Measurements from ENCODE around the gene ATP6V0D1. TPM values are rescaled to one million over a fixed set of nuclear protein-coding genes. Genes with fewer than 3 reads are reported as not detected.
"Not testable (repeated sequence)": the region's sequence is repeated elsewhere in the genome, so short reads cannot be mapped to it uniquely, and the experiment has no call there.

ATP6V0D1 gene
- total RNA-seq, 2 experiments from 2014 or later, result 42.1 to 58.3 TPM

DNA sequence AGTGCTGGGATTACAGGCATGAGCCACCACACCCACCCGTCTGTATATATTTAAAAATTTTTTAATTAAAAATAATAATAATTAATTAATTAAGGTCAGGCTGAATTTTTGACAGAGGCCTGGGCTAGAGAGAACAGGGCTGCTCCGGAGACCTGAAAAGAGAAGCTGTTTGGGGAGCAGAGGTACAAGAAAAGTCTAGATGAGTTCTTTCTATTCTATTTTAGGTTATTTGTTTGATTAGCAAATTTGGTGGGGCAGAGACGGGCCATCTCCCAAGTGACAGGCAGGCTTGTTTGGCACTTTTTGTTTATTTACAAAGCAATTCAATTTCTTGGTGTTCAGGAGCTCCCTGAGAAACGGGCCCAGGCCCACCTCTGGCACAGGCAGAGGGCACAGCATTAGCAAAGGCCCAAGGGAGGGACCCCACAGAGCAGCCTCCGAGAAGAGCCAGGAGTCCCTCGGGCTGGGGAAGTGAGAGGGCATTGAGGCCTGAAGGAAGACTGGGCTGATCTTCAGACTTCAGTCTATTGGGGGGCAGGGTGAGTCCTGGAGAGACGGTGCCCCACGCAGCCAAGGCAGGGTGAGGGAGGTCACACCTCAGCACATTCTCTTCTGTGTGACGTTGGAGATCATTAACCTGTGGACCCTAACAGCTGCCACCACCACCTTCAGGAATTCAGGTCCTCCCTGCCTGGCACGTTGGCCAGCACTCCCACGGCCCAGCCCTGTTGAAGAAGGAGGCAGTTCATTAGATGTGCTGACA is 36.9 kb upstream of the ATP6V0D1 start:
- Mint-ChIP-seq H3K9me3 (ENCODE audit: low read depth) (no peaks in the 10 kb centered on the region), H3K36me3 (no peaks in the 10 kb centered on the region), H3K27ac (no peak overlapping the region), H3K4me1 (peaks cover 41% of the 10 kb centered on the region), H3K4me3 (no peak overlapping the region), H3K27me3 (no peaks in the 10 kb centered on the region)
- ATAC-seq, result no peak
- CTCF ChIA-PET, result interaction anchor here (0.7 to 20.7 kb wide), 6 partner anchors 18 to 150 kb away, joined by 3 to 732 read pairs (median 21); partner anchors contain the start of genes ACD, AGRP, ATP6V0D1 and CARMIL2
- no peak for DNase-seq

DNA sequence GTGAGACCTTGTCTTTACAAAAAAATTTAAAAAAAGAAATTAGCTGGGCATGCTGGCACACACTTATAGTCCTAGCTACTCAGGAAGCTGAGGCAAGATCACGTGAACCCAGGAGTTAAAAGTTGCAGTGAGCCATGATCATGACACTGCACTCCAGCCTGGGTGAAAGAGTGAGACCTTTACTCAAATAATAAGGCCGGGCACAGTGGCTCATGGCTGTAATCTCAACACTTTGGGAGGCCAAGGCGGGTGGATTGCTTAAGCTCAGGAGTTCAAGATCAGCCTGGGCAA is 36.1 kb upstream of the ATP6V0D1 start:
- DNase-seq (no peak), ATAC-seq (no peak)
- no peaks in the 10 kb centered on the region for H3K36me3 Mint-ChIP-seq
- H3K9me3 Mint-ChIP-seq (ENCODE audit: low read depth), result no peaks in the 10 kb centered on the region
- H3K27me3 Mint-ChIP-seq, result no peaks in the 10 kb centered on the region
- H3K27ac Mint-ChIP-seq, result no peak overlapping the region
- CTCF ChIA-PET, result interaction anchor here (0.7 to 20.7 kb wide), 6 partner anchors 18 to 151 kb away, joined by 3 to 732 read pairs (median 21); partner anchors contain the start of genes ACD, AGRP, ATP6V0D1 and CARMIL2
- no peak overlapping the region for H3K4me3 Mint-ChIP-seq
- peaks cover 38% of the 10 kb centered on the region for H3K4me1 Mint-ChIP-seq

DNA sequence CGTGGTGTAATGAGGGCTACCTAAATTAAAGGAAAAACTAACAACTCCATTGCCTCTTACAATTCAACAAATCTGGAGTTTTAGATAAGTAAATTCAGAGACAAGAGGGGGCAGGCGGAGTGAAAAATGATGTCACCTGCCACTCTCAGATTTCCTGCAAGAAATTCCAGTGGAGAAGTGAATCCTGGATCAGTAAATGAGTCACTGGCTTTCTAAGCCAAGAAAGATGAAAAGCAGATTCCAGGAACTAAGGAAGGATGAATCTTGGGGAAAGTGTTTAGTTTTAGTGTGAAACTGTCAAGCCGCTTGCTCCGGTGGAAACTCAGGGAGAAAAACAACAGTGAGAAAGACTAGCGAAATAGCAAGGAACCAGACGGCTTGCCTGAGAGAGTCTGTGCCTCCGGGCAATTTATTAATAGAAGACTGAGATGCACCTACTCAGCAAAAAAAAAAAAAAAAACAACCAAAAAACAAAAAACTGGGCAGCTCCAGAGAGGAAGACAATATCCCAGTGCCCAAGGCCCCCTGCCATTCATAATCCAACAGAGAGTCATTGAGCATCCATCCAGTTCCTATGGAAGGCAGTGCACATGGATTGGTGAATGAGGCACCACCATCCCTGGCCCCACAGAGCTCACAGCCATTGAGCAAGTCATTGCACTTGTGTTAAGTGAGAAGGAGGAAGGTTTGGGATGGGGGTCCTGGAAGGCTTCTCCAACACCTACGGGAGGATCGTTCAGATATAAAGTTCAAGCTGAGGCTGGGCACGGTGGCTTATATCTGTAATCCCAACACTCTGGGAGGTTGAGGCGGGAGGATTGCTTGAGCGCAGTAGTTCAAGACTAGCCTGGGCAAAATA is 35.6 kb upstream of the ATP6V0D1 start:
- no peaks in the 10 kb centered on the region for H3K36me3 Mint-ChIP-seq
- ATAC-seq (no peak), DNase-seq (no peak)
- H3K27ac Mint-ChIP-seq, result no peak overlapping the region
- CTCF ChIA-PET, result interaction anchor here (1.4 to 20.7 kb wide), 7 partner anchors 19 to 156 kb away, joined by 3 to 732 read pairs (median 11); partner anchors contain the start of genes ACD, AGRP, ATP6V0D1 and CARMIL2
- peaks cover 34% of the 10 kb centered on the region for H3K4me1 Mint-ChIP-seq
- no peak overlapping the region for H3K4me3 Mint-ChIP-seq
- H3K27me3 Mint-ChIP-seq, result no peaks in the 10 kb centered on the region
- no peaks in the 10 kb centered on the region for H3K9me3 Mint-ChIP-seq (ENCODE audit: low read depth)

DNA sequence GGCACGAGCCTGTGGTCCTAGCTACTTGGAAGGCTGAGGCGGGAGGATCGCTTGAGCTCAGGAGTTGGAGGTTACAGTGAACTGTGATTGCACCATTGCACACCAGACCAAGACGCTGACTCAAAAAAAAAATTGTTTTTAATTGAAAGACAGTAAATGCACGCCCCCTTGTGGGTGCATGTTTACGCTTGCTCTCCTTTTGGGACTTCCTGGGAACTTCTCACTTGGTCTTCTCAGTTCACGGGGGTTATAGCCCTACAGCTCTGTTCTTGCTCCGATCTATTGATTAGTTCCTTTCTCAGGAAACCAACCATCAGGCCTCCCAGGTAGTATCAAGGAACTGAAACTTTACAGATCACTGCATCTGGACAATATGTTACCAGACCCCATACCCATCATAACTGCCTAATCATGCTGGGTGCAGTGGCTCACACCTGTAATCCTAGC is 33.4 kb upstream of the ATP6V0D1 start:
- Mint-ChIP-seq H3K4me3 (no peak overlapping the region), H3K27ac (peak overlapping the region; percentile 78), H3K4me1 (peaks cover 20% of the 10 kb centered on the region), H3K27me3 (no peaks in the 10 kb centered on the region), H3K36me3 (no peaks in the 10 kb centered on the region), H3K9me3 (ENCODE audit: low read depth) (no peaks in the 10 kb centered on the region)
- DNase-seq, result peak; percentile 89
- CTCF ChIA-PET, result interaction anchor here (0.6 to 20.7 kb wide), 25 partner anchors 9 to 967 kb away, joined by 3 to 732 read pairs (median 4); partner anchors contain the start of genes ACD, AGRP, ATP6V0D1 and CARMIL2
- peak; percentile 82 for ATAC-seq

DNA sequence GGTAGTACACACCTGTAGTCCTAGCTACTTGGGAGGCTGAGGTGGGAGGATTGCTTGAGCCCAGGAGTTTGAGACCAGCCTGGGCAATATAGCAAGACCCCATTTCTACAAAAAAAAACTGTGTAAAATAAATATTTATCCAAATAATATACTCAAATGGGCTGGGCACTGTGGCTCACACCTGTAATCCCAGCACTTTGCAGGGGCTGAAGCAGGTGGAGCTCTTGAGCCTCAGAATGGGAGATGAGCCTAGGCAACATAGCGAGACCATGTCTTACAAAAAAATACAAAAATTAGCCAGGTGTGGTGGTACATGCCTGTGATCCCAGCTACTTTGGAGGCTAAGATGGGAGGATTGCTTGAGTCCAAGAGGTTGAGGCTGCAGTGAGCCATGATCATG is 32.9 kb upstream of the ATP6V0D1 start:
- not testable (repeated sequence) for H3K36me3 Mint-ChIP-seq, H3K27me3 Mint-ChIP-seq

DNA sequence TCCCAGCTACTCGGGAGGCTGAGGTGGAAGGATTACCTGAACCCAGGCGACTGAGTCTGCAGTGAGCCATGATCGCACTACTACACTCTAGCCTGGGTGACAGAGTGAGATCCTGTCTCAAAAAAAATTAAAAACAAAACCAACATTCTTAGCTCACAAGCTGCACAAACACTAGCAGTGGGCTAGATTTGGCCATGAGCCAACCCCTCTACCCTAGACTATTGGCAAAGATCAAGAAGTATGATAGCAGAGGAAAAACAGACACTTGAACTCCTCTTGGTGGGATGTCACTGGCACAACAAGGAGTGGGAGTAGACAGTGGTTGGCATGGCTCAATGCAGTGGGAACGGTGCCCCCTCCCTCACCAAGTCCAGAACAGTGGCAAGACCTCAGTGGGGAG is 28.1 kb upstream of the ATP6V0D1 start:
- no peak overlapping the region for H3K27ac Mint-ChIP-seq

More for the DNA sequence above, 32.9 kb upstream of the ATP6V0D1 start:
- not testable (repeated sequence) for H3K9me3 Mint-ChIP-seq (ENCODE audit: low read depth); H3K27ac Mint-ChIP-seq; DNase-seq; H3K4me3 Mint-ChIP-seq
- peaks cover 18% of the 10 kb centered on the region for H3K4me1 Mint-ChIP-seq
- CTCF ChIA-PET, result interaction anchor here (0.6 to 20.7 kb wide), 24 partner anchors 10 to 423 kb away, joined by 3 to 732 read pairs (median 4); partner anchors contain the start of genes ACD, AGRP, ATP6V0D1 and CARMIL2
- ATAC-seq, result peak; percentile 9

DNA sequence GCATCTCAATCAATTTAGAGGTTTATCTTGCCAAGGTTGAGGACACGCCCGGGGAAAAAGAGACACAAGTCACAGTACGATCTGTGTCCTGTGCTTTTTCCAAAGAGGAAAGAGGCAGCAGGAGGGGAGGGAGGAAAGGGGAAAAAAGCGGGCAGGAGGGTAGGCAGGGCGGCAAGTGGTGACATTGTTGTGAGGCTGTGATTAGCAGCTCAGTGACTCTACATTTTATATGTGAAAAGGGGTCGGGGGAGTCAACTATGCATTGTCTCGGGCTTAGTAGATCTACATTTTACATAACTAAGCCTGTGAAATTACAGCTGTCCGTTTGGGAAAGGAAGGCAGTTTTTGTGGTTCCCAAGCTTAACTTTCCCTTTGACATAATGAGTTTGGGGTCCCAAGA is 25.5 kb upstream of the ATP6V0D1 start:
- H3K4me3 Mint-ChIP-seq, result no peak overlapping the region
- ATAC-seq, result no peak
- H3K27ac Mint-ChIP-seq, result peak overlapping the region; percentile 15
- H3K27me3 Mint-ChIP-seq, result no peaks in the 10 kb centered on the region
- H3K4me1 Mint-ChIP-seq, result peaks cover 42% of the 10 kb centered on the region
- no peaks in the 10 kb centered on the region for H3K9me3 Mint-ChIP-seq (ENCODE audit: low read depth)
- CTCF ChIA-PET, result interaction anchor here (1.1 to 30.1 kb wide), 2 partner anchors 14 to 15 kb away, joined by 7 to 732 read pairs; partner anchors contain the start of gene RIPOR1
- no peak for DNase-seq
- H3K36me3 Mint-ChIP-seq, result peaks cover 14% of the 10 kb centered on the region

More for the DNA sequence above, 28.1 kb upstream of the ATP6V0D1 start:
- Mint-ChIP-seq H3K27me3 (no peaks in the 10 kb centered on the region), H3K36me3 (peaks cover 9% of the 10 kb centered on the region), H3K4me1 (peaks cover 32% of the 10 kb centered on the region), H3K4me3 (no peak overlapping the region), H3K9me3 (ENCODE audit: low read depth) (no peaks in the 10 kb centered on the region)
- CTCF ChIA-PET, result interaction anchor here (1.8 to 2.0 kb wide), 3 partner anchors 11 to 15 kb away, joined by 4 to 13 read pairs (median 9); no protein-coding TSS in a partner anchor
- ATAC-seq (no peak), DNase-seq (no peak)

DNA sequence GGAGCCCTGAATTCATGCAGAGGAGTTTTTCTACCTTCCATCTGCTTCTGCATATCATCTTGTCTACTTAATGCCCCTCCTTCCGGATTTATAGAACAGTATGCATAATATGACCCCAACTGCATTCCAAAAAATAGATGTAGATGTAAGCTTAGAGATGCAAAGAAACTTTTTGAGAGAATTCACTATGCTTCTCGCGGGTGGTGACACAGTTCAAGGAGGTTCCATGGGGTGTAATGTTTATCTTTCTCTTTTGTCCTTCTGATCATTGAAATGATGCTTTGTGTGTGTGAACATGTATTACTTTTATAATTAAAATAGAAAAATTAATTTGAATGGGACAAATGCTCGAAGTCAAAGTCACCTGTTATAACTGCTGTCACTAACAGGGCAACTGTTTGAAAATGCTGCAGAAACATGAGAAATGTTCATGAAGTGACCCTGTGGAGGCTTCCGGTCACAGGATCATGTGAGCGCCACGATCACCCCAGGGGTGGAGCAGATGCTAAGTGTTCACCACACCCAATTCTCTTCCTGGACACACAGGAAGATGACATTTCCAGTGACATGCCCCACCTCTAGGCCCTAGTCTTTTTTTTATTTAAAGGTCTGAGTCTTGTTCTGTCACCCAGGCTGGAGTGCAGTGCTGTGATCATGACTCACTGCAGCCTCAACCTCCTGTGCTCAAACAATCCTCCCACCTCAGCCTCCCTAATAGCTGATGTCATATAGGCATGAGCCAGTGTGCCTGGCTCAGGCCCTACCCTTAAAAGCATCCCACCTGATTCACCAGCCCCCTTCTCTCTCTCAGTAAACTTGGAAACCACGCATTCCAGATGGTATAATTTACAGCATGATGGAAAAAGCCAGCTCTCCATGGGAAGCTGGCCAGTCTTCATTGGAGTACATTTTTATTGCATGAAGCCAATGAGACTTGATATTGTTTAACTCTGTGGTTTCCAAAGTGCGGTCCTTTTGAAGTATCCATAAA is 23.4 kb upstream of the ATP6V0D1 start:
- CTCF ChIA-PET, result interaction anchor here (1.3 to 30.1 kb wide), 4 partner anchors 11 to 82 kb away, joined by 3 to 732 read pairs (median 15); partner anchors contain the start of genes ATP6V0D1 and RIPOR1
- H3K27me3 Mint-ChIP-seq, result no peaks in the 10 kb centered on the region
- no peak overlapping the region for H3K4me3 Mint-ChIP-seq
- DNase-seq (peak; percentile 89), ATAC-seq (peak; percentile 98)
- H3K27ac Mint-ChIP-seq, result peak overlapping the region; percentile 83
- H3K9me3 Mint-ChIP-seq (ENCODE audit: low read depth), result no peaks in the 10 kb centered on the region
- H3K4me1 Mint-ChIP-seq, result peaks cover 42% of the 10 kb centered on the region
- H3K36me3 Mint-ChIP-seq, result peaks cover 14% of the 10 kb centered on the region

DNA sequence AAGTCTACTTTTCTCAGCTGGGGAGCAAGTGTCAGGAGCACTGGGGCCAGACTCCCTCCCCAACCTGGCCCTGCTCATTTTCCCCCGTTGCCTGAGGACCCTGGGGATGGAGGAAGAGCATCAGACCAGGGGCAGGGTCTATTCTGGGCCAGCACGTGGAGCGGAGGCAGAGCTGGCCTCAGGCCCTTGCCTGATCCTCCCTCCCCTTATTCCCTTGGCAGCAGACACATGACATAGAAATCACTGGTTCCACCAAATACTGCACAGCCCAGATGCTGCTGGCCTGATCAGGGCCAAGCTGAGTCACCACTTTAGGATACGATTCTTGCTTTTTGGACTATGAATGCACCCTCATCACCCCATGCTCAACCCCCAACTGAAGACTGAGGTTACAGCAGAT is 18.1 kb upstream of the ATP6V0D1 start:
- H3K36me3 Mint-ChIP-seq, result peaks cover 5% of the 10 kb centered on the region
- H3K9me3 Mint-ChIP-seq (ENCODE audit: low read depth), result no peaks in the 10 kb centered on the region
- ATAC-seq (no peak), DNase-seq (no peak)
- H3K4me3 Mint-ChIP-seq, result no peak overlapping the region
- no peak overlapping the region for H3K27ac Mint-ChIP-seq
- H3K4me1 Mint-ChIP-seq, result peaks cover 12% of the 10 kb centered on the region
- CTCF ChIA-PET, result interaction anchor here (0.7 to 30.1 kb wide), 2 partner anchors 22 to 70 kb away, joined by 3 to 732 read pairs; partner anchors contain the start of gene RIPOR1
- H3K27me3 Mint-ChIP-seq, result no peaks in the 10 kb centered on the region

DNA sequence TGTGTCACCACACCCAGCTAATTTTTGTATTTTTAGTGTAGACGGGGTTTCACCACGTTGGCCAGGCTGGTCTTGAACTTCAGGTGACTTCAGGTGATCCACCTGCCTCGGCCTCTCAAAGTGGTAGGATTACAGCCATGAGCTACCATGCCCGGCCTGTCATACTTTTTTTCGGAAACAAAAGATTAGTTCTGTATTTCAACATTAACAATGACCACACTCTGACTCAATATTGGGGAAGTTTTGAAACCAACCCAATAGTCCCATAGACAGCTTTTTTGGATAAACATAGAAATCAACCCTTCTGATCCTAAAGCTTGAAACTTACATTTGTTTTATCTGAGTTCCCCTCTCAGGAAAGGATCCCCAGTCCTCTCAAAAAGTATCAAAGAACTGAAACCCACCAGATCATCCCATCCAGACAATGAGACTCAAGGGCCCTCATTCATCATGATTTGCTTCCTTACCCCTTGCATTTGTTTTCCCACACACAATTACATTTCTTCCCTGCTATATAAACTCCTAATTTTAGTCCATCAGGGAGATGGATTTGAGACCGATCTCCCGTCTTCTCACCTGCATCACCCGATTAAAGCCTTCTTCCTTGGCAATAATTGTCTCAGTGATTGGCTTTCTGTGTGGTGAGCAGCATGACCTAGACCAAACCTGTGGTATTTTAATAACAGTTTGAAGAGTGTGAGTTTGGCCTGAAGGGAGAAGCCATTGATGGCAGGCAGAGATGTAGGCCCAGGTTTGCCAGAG is 9.6 kb upstream of the ATP6V0D1 start:
- H3K9me3 Mint-ChIP-seq (ENCODE audit: low read depth), result no peaks in the 10 kb centered on the region
- no peak overlapping the region for H3K27ac Mint-ChIP-seq
- no peak overlapping the region for H3K4me3 Mint-ChIP-seq
- H3K4me1 Mint-ChIP-seq, result no peaks in the 10 kb centered on the region
- H3K27me3 Mint-ChIP-seq, result no peaks in the 10 kb centered on the region
- H3K36me3 Mint-ChIP-seq, result no peaks in the 10 kb centered on the region
- DNase-seq (no peak), ATAC-seq (no peak)
- CTCF ChIA-PET, result interaction anchor here (0.9 to 30.1 kb wide), 4 partner anchors 9 to 164 kb away, joined by 3 to 732 read pairs (median 22); partner anchors contain the start of genes ATP6V0D1, KCTD19, LRRC36 and RIPOR1

DNA sequence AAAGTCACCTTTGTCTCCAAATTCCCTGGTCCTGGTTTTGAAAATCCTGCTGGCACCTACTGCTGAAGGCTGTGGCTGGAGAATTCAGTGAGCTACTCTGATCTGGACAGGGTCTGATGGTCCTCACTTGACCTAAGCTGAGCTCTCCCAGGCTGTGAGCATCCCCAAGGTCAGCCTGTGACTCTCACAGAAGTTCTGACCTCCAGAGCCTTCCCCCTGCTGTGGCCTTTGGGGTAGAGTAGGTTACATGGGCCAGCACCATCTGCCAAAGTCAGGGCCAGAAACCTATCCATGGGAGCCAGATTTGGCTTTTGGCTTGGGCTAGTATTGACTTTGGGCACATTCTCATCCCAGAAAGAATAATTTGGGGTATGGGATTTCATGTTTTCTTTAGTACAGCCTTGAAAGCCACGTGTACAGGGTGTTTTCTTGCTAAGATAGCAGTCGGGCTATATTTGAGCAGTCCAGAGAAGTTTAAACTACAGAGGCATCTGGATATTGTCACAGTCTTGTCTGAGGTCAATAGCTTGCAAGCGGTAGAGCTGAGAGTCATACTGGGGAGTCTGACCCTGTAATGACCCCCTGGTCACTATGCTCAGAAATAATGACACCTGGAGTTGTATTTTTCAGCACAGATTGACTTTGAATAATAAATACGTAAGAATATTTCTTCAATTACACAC is 8.6 kb upstream of the ATP6V0D1 start:
- Mint-ChIP-seq H3K4me1 (no peaks in the 10 kb centered on the region), H3K9me3 (ENCODE audit: low read depth) (no peaks in the 10 kb centered on the region), H3K27me3 (no peaks in the 10 kb centered on the region), H3K4me3 (no peak overlapping the region), H3K27ac (no peak overlapping the region), H3K36me3 (peaks cover 4% of the 10 kb centered on the region)
- DNase-seq (no peak), ATAC-seq (no peak)
- CTCF ChIA-PET, result interaction anchor here (1.2 to 30.1 kb wide), 3 partner anchors 8 to 72 kb away, joined by 3 to 732 read pairs (median 40); partner anchors contain the start of genes ATP6V0D1 and RIPOR1

Data from activated CD8-positive, alpha-beta memory T cell treated with anti-CD3 and anti-CD28 coated beads, Interleukin-2, amount 10 ng/mL, durations not matched to agents 7 days and 5 days (primary cell).